Loucy (cell line): ENCODE results near the gene SREK1.

Experiments
- H2AFZ ChIP-seq: fragments of 200-600 bp; sonication (generic); 2 replicates; pipeline ENCODE4 v1.6.0; 2016; ENCODE audit warnings: antibody characterized with exemption, mild to moderate bottlenecking, low read length, moderate library complexity
- H3F3A ChIP-seq: fragments of 200-600 bp; 2 replicates; pipeline ENCODE4 v1.6.0; 2016; ENCODE audit warnings: antibody characterized with exemption, low read depth, mild to moderate bottlenecking
- H3K27me3 ChIP-seq: fragments of 200-600 bp; sonication (generic); 2 replicates; pipeline ENCODE4 v1.6.1; 2014; ENCODE audit warnings: low read length, mild to moderate bottlenecking; ENCODE audit not compliant: insufficient read depth, poor library complexity, severe bottlenecking
- H3K36me3 ChIP-seq: fragments of 200-600 bp; sonication (generic); 2 replicates; pipeline ENCODE4 v1.6.1; 2016; ENCODE audit warnings: low read length; ENCODE audit not compliant: insufficient read depth
- H3K4me1 ChIP-seq: fragments of 200-600 bp; sonication (generic); 2 replicates; pipeline ENCODE4 v1.5.1; 2014; ENCODE audit warnings: low read length, mild to moderate bottlenecking; ENCODE audit not compliant: insufficient read depth, poor library complexity, severe bottlenecking
- H3K4me2 ChIP-seq: fragments of 200-600 bp; sonication (generic); 2 replicates; pipeline ENCODE4 v1.6.0; 2014; ENCODE audit warnings: antibody characterized with exemption, low read length, low read depth, mild to moderate bottlenecking; ENCODE audit not compliant: poor library complexity, severe bottlenecking
- H3K4me3 ChIP-seq: fragments of 200-600 bp; sonication (generic); 2 replicates; pipeline ENCODE4 v1.5.1; 2014; ENCODE audit warnings: low read length, mild to moderate bottlenecking, mixed read lengths; ENCODE audit not compliant: poor library complexity, severe bottlenecking
- H3K79me2 ChIP-seq: fragments of 200-600 bp; sonication (generic); 2 replicates; pipeline ENCODE4 v1.6.1; 2014; ENCODE audit warnings: low read length; ENCODE audit not compliant: insufficient read depth
- H3K9ac ChIP-seq: fragments of 200-600 bp; sonication (generic); 2 replicates; pipeline ENCODE4 v1.6.0; 2014; ENCODE audit warnings: mild to moderate bottlenecking, low read depth, low read length, moderate library complexity; ENCODE audit not compliant: poor library complexity, severe bottlenecking
- H3K9me2 ChIP-seq: fragments of 200-600 bp; sonication (generic); replicated peaks from 2 replicates; pipeline ENCODE4 v1.6.1; 2016; ENCODE audit warnings: low read depth, low read length, mixed read lengths
- H3K9me3 ChIP-seq: fragments of 200-600 bp; sonication (generic); 2 replicates; pipeline ENCODE4 v1.6.1; 2014; ENCODE audit warnings: mild to moderate bottlenecking, antibody characterized with exemption, low read length, low read depth; ENCODE audit not compliant: insufficient read depth
- H4K20me1 ChIP-seq: fragments of 200-600 bp; sonication (generic); 2 replicates; pipeline ENCODE4 v1.6.0; 2014; ENCODE audit warnings: antibody characterized with exemption, low read length, mild to moderate bottlenecking; ENCODE audit not compliant: insufficient read depth, poor library complexity, severe bottlenecking
- EZH2phosphoT487 ChIP-seq: fragments of 200-600 bp; IDR thresholded peaks from 2 replicates; pipeline ENCODE4 v1.6.1; 2018; ENCODE audit warnings: antibody characterized with exemption, mild to moderate bottlenecking, moderate library complexity, borderline replicate concordance
- TF ChIP-seq, protein P1 (sequence below): fragments of 200-600 bp; sonication (generic); conservative IDR thresholded peaks from 2 replicates; pipeline ENCODE4 v1.5.1; 2014; ENCODE audit warnings: mild to moderate bottlenecking, antibody characterized with exemption, low read length

SREK1 gene

DNA sequence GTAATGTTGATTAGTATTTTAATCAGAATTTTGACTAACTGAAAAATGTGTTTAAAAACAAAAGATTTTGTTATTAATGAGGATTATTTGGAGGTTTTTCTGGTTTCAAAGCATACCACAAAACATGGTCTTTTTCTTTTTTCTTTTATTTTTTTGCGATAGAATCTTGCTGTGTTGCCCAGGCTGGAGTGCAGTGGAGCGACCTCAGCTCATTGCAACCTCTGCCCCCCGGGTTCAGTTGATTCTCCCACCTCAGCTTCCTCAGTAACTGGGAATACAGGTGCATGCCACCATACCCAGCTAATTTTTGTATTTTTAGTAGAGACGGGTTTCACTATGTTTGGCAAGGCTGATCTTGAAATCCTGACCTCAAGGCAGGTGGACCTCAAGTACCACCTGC, 24.1 kb downstream of the SREK1 start:
- Histone ChIP-seq H4K20me1 (peaks cover 25% of the 10 kb centered on the region), H3K9me3 (no peaks in the 10 kb centered on the region), H3K4me2 (no peak overlapping the region), H3K4me3 (no peak overlapping the region), H2AFZ (no peak overlapping the region), H3K27me3 (no peaks in the 10 kb centered on the region), H3K9me2 (no peaks in the 10 kb centered on the region), H3K36me3 (peaks cover 54% of the 10 kb centered on the region), H3K9ac (no peak overlapping the region), H3F3A (peaks cover 6% of the 10 kb centered on the region; the same call in 1 of the 2 replicates), H3K4me1 (peaks cover 19% of the 10 kb centered on the region), H3K79me2 (no peaks in the 10 kb centered on the region)
- no peak for TF ChIP-seq EZH2phosphoT487
- TF ChIP-seq, protein P1, sequence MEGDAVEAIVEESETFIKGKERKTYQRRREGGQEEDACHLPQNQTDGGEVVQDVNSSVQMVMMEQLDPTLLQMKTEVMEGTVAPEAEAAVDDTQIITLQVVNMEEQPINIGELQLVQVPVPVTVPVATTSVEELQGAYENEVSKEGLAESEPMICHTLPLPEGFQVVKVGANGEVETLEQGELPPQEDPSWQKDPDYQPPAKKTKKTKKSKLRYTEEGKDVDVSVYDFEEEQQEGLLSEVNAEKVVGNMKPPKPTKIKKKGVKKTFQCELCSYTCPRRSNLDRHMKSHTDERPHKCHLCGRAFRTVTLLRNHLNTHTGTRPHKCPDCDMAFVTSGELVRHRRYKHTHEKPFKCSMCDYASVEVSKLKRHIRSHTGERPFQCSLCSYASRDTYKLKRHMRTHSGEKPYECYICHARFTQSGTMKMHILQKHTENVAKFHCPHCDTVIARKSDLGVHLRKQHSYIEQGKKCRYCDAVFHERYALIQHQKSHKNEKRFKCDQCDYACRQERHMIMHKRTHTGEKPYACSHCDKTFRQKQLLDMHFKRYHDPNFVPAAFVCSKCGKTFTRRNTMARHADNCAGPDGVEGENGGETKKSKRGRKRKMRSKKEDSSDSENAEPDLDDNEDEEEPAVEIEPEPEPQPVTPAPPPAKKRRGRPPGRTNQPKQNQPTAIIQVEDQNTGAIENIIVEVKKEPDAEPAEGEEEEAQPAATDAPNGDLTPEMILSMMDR: no peak

DNA sequence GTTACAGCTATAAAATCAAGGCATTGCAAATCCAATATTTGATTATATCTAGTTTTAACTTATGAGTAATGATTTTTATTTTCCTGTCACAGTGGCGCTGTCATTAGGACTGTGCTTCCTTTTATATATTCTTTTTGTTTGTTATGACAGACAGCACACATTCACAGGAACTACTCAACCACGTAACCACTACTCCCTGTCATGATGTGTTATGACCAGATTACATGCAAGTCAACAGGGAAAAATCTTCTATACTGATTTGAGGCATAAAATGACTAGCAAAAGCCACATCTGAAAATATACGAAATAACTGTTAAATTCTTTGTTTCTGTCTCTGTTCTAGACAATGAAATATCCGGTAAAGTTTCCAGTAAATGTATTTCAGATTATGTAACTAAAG, 25.4 kb downstream of the SREK1 start:
- H3K79me2 ChIP-seq: no peaks in the 10 kb centered on the region
- peaks cover 19% of the 10 kb centered on the region for H3K4me1 ChIP-seq
- H3K36me3 ChIP-seq: peaks cover 50% of the 10 kb centered on the region
- H4K20me1 ChIP-seq: peaks cover 27% of the 10 kb centered on the region
- H3K9me2 ChIP-seq: no peaks in the 10 kb centered on the region
- H3K9ac ChIP-seq: no peak overlapping the region
- no peak overlapping the region for H3K4me3 ChIP-seq
- no peak overlapping the region for H2AFZ ChIP-seq
- H3K4me2 ChIP-seq: no peak overlapping the region
- H3K27me3 ChIP-seq: no peaks in the 10 kb centered on the region
- no peaks in the 10 kb centered on the region for H3K9me3 ChIP-seq
- TF ChIP-seq, protein P1: no peak
- TF ChIP-seq EZH2phosphoT487: no peak
- peaks cover 6% of the 10 kb centered on the region; the same call in 1 of the 2 replicates for H3F3A ChIP-seq

DNA sequence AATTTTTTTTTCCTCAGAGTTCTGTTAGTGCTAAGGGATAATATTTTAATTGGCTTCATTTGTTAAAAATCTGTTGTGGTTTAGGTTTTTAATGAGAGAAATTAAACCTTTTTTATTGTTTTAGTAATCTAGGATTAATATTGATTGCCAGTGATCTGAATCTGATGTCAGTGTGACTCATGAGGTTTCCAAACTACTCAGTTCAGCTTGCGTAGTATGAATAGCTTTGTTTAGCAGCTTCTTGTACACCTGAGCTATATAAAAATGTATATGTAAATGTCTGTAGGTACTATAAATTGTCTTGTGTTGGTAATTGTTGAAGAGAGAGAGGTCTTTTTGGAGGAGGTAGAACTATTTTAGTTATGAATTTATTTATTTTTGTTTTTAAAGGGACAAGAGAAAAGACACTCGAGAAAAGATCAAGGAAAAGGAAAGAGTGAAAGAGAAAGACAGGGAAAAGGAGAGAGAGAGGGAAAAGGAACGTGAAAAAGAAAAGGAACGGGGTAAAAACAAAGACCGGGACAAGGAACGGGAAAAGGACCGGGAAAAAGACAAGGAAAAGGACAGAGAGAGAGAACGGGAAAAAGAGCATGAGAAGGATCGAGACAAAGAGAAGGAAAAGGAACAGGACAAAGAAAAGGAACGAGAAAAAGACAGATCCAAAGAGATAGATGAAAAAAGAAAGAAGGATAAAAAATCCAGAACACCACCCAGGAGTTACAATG, 26.3 kb downstream of the SREK1 start:
- peaks cover 50% of the 10 kb centered on the region for H3K36me3 ChIP-seq

More for the DNA sequence above, 26.3 kb downstream of the SREK1 start:
- Histone ChIP-seq H3K27me3 (no peaks in the 10 kb centered on the region), H2AFZ (no peak overlapping the region), H3K4me1 (peaks cover 19% of the 10 kb centered on the region), H4K20me1 (peaks cover 27% of the 10 kb centered on the region), H3K79me2 (no peaks in the 10 kb centered on the region), H3K9ac (no peak overlapping the region), H3K9me3 (no peaks in the 10 kb centered on the region), H3F3A (peaks cover 6% of the 10 kb centered on the region; the same call in 1 of the 2 replicates), H3K4me2 (no peak overlapping the region), H3K9me2 (no peaks in the 10 kb centered on the region), H3K4me3 (no peak overlapping the region)
- TF ChIP-seq EZH2phosphoT487: no peak
- TF ChIP-seq, protein P1: no peak
